ENCODE measurements around the gene IDUA. TPM values are rescaled to one million over a fixed set of nuclear protein-coding genes. Genes with fewer than 3 reads are reported as not detected.

IDUA gene
- total RNA-seq, 4 donors from 2014 or later = 10.4 to 23.1 (median 11.5) TPM

DNA sequence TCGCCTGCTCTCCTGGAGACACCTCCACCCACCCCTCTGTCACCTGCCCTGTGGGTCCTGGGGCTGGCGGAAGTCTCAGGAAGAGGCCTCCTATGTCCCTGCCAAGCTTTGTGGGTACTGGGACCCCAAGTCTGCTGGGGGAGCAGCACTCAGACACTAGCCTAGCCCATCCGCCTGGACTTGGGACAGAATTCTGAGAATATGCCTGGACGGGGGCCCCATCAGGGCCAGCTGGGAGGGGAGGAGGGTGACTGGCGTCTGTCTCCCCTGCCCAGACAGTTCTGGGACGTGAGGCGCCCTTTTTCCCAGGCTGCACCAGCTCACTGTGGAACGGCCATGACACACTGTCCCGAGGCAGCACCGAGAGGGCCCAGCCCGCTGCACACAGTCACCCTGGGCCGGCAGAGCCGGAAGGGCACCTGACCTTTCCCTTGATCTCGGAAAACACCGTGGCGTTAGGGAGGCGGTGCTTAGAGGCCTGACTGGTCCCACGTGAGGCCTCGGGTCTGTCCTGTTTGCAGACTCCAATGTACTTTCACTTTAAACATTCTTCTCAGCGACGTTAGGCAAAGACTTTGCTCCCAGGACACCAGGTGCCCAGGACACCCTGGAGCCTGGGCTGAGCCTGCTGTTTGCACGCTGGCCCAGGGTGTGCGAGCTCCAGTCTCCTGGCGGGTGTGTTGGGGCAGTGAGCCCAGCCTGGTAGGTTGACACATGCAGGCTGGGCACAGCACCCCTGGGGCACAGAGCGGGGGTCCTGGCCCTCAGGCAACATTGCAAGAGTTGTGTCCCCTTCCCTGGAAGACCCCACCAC lies 5.7 kb downstream of the IDUA start:
- H3K4me3 ChIP-seq = no peak overlapping the region
- intact Hi-C loops (cut with DNase I) = no loop called here
- peaks cover 0 to 17% (median 9%) of the 10 kb centered on the region in 4 donors for H3K27me3 ChIP-seq
- DNase-seq (ENCODE audit: extremely low spot score) = no peak
- H3K27ac ChIP-seq (replicated peaks in 1 of 4) = peak overlapping the region in 1 of 4 donors; percentile 14
- H3K4me1 ChIP-seq = peaks cover 8 to 34% (median 22%) of the 10 kb centered on the region in 4 donors
- no peaks in the 10 kb centered on the region for H3K9me3 ChIP-seq
- TF ChIP-seq, protein P1, sequence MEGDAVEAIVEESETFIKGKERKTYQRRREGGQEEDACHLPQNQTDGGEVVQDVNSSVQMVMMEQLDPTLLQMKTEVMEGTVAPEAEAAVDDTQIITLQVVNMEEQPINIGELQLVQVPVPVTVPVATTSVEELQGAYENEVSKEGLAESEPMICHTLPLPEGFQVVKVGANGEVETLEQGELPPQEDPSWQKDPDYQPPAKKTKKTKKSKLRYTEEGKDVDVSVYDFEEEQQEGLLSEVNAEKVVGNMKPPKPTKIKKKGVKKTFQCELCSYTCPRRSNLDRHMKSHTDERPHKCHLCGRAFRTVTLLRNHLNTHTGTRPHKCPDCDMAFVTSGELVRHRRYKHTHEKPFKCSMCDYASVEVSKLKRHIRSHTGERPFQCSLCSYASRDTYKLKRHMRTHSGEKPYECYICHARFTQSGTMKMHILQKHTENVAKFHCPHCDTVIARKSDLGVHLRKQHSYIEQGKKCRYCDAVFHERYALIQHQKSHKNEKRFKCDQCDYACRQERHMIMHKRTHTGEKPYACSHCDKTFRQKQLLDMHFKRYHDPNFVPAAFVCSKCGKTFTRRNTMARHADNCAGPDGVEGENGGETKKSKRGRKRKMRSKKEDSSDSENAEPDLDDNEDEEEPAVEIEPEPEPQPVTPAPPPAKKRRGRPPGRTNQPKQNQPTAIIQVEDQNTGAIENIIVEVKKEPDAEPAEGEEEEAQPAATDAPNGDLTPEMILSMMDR (IDR thresholded peaks at IDR 0.05) = no peak
- TF ChIP-seq POLR2AphosphoS5 (IDR thresholded peaks at IDR 0.05) = peak in 1 of 2 donors; percentile 17
- H3K36me3 ChIP-seq = peaks cover 0 to 33% (median 19%) of the 10 kb centered on the region in 4 donors
- 82% methylated on average over 21 of the region's 25 CpGs for WGBS

DNA sequence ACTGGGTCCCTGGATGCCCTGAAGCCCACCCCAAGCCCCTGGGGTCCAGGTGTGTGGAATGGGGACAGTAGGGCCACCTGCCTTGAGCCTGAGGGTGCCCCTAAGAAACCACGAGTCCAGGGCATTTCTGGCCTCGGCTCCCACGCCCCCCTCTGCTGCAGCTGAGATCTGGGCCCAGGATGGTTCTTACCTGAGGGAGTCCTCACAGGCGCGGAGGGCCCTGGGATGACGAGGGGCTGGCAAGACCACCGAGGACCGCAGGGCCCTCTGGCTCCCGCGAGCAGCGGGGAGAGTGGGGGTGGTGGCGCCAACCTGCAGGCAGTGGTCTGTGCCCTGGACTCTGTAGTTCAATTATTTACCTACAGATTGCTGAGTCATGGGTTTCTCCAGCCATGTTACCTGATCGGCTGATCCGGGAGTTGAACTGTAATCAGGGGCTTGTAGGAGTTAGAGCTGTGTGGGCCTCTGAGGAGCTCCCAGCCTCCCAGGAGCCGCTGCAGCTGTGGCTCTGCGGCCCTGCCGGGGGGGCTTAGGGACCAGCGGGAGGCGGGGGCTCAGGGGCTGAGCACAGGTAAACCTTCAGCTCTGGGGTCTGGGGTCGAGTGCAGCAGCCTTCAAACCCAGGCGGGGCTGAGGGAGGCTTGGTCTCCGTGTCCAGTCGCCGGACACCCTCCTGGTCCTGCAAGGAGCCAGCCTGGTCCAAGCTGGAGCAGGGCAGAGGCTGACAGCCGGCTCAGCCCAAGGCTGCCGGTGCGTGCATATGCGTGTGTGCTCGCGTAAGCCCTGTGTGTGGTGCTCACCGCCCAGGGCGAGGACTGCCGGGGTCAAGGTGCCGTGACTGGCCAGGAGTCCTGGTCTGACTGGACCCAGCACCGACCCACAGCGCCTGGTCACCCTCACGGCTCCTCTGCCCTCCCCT lies 6.5 kb downstream of the IDUA start, which contains the start of gene SLC26A1:
SLC26A1 (minus strand) TSS at position 294 of the 919 bp plus-strand sequence. CDS start 1,701 bp downstream, outside the sequence.
- no peak for TF ChIP-seq EP300 (IDR thresholded peaks at IDR 0.05)
- no peak for TF ChIP-seq POLR2A (IDR thresholded peaks at IDR 0.05; ENCODE audit: low read depth)
- no peak for TF ChIP-seq POLR2AphosphoS5 (IDR thresholded peaks at IDR 0.05)
- TF ChIP-seq, protein P1 (IDR thresholded peaks at IDR 0.05) = no peak
- H3K4me1 ChIP-seq = peaks cover 6 to 34% (median 22%) of the 10 kb centered on the region in 4 donors
- H3K9me3 ChIP-seq = no peaks in the 10 kb centered on the region
- DNase-seq (ENCODE audit: extremely low spot score) = no peak
- WGBS = 89% methylated on average over 30 of the region's 37 CpGs
- intact Hi-C loops (cut with DNase I) = no loop called here
- peak within 1 kb of the TSS in 1 of 4 donors; percentile 14 for H3K27ac ChIP-seq (replicated peaks in 1 of 4)
- no peak within 1 kb of the TSS for H3K4me3 ChIP-seq
- H3K36me3 ChIP-seq = peaks cover 0 to 33% (median 19%) of the 10 kb centered on the region in 4 donors
- peaks cover 0 to 25% (median 15%) of the 10 kb centered on the region in 4 donors for H3K27me3 ChIP-seq

DNA sequence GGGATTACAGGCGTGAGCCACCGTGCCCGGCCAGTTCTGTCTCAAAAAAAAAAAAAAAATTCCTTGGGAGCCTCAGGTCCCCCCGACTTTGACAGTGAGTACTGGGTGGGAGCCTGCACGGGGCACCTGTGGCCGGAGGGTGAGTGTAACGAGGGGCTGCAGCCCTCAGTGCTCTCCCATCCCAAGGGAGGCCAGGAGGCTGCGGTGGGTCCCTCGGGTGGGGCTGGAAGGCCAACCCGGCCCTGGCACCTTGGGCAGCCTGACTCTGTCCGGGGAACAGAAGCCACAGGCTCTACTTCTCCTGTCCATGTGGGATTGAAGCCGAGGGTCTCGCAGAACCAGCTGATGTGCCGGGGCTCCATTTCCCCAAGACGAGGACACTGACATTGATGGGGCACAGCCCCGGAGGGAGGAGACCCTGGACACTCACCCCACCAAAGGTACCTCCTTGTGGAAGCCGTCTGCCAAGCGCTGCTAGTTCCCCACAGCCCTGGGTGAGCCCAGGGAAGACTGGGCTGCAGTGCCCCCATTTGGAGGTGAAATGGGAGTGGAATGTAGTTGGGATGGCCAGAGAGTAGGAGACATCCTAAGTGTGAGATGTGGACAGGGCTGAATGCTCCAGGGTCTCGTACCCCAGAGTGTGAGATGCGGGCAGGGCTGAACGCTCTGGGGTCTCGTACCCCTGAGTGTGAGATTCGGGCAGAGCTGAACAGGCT lies 8.6 kb downstream of the IDUA start:
- Histone ChIP-seq H3K27ac (replicated peaks in 1 of 4) (no peak overlapping the region), H3K27me3 (peaks cover 0 to 46% (median 18%) of the 10 kb centered on the region in 4 donors), H3K4me1 (peaks cover 6 to 31% (median 21%) of the 10 kb centered on the region in 4 donors), H3K9me3 (no peaks in the 10 kb centered on the region), H3K4me3 (no peak overlapping the region), H3K36me3 (peaks cover 0 to 19% (median 9%) of the 10 kb centered on the region in 4 donors)
- WGBS = 89% methylated on average over 12 of the region's 23 CpGs
- no peak for DNase-seq (ENCODE audit: extremely low spot score)
- TF ChIP-seq POLR2A (IDR thresholded peaks at IDR 0.05; ENCODE audit: low read depth) (no peak), POLR2AphosphoS5 (IDR thresholded peaks at IDR 0.05) (no peak), EP300 (IDR thresholded peaks at IDR 0.05) (no peak)
- TF ChIP-seq, protein P1 (IDR thresholded peaks at IDR 0.05) = no peak
- intact Hi-C loops (cut with DNase I) = no loop called here
